Astrocyte (in vitro differentiated cells and primary cell): Measurements from ENCODE around the gene PLA2G12A.

Experiments used
- EZH2 ChIP-seq: IDR thresholded peaks from 2 replicates; pipeline ENCODE4 v1.6.1; 2012; ENCODE audit warnings: mild to moderate bottlenecking, low read length, inconsistent platforms; ENCODE audit not compliant: insufficient read depth
- TF ChIP-seq, protein P1 (sequence below): IDR thresholded peaks from 2 replicates; pipeline ENCODE4 v1.5.1; 2011; ENCODE audit warnings: low read depth, mild to moderate bottlenecking, inconsistent platforms, low read length, moderate library complexity; ENCODE audit not compliant: insufficient read depth

DNA sequence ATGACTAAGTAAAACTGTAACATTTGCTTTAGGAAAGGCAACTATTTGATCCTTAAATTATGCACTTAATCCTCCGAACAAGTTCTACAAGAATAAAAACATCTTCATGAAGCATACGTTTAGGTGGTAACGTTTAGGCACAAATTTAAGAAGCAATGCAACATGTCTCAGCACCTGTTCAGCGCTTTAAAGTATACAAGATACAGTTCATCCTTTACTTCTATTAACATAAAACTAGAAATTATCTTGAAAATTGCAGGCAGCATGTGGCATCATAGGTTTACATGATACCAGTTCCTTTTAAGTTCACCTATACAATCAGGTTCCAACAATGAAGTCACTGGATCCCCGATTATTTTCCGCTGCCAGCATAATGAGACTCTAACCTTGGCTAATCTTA lies 1.5 kb downstream of the PLA2G12A start:
- TF ChIP-seq, protein P1, sequence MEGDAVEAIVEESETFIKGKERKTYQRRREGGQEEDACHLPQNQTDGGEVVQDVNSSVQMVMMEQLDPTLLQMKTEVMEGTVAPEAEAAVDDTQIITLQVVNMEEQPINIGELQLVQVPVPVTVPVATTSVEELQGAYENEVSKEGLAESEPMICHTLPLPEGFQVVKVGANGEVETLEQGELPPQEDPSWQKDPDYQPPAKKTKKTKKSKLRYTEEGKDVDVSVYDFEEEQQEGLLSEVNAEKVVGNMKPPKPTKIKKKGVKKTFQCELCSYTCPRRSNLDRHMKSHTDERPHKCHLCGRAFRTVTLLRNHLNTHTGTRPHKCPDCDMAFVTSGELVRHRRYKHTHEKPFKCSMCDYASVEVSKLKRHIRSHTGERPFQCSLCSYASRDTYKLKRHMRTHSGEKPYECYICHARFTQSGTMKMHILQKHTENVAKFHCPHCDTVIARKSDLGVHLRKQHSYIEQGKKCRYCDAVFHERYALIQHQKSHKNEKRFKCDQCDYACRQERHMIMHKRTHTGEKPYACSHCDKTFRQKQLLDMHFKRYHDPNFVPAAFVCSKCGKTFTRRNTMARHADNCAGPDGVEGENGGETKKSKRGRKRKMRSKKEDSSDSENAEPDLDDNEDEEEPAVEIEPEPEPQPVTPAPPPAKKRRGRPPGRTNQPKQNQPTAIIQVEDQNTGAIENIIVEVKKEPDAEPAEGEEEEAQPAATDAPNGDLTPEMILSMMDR = no peak
- no peak for TF ChIP-seq EZH2
